Measurements from ENCODE around the gene CD8B. TPM values are rescaled to one million over a fixed set of nuclear protein-coding genes. Genes with fewer than 3 reads are reported as not detected.
A peak's percentile ranks its signal among the peaks of the same experiment; 100 is the strongest.
"Not testable (repeated sequence)": the region's sequence is repeated elsewhere in the genome, so short reads cannot be mapped to it uniquely, and the experiment has no call there.

Gene CD8B
- total RNA-seq, 1 donor from 2014 or later = 1.1 TPM

DNA sequence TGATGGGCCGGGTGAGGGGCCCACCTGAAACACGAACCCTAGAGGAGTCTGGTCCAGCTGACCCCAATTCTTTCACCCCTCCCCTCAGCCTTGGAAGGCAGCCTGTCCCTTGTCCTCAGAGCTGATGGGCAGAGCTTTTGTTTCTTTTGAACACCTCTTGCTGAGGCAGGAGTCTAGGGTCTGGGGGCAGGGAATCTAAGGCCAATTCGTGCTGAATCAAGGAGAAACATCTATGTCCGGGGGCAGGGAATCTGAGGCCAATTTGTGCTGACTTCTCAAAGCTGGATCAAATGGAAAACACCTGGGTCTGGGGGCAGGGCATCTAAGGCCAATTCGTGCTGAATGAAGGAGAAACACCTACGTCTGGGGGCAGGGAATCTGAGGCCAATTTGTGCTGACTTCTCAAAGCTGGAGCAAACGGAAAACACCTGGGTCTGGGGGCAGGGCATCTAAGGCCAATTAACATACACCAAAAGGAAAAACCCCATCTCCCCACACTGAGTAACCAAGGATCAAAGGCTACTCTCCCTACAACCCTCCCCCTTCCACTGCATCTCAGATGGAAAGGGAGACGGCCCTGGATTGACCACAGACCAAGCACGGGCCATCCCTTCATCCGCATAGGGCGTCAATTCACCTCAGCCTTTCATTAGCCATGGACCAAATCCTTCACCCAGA lies 21.7 kb downstream of the CD8B start:
- intact Hi-C loops (cut with DNase I); DNase-seq (ENCODE audit: low spot score); ATAC-seq: not testable (repeated sequence)

- DNase-seq (ENCODE audit: low spot score); ATAC-seq; intact Hi-C loops (cut with DNase I): not testable (repeated sequence)
Measured at GRCh38 chr2:86839455-86839854, 22.2 kb downstream of the CD8B start.

DNA sequence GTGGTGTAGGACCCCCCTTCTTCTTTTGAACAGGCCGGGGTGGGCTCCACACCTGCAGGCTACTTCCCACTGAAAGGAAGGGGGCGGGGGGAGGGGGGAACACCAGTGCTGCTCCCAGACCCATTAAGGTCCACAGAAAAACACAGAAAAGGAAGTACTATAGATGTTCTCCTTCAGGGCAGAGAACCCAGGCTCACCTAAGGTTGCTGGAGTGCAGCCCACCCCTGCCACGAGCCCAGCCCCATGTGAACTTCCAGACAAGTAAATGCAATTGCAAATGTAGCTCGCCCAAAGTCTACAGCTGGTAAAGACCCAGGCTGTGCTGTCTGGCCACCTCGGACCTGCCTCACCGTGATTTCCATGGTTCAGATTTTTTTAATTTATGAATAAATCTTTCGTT lies 24.0 kb downstream of the CD8B start:
- intact Hi-C loops (cut with DNase I); ATAC-seq; DNase-seq (ENCODE audit: low spot score): not testable (repeated sequence)

- DNase-seq (ENCODE audit: low spot score) = peak; percentile 75
Measured at GRCh38 chr2:86836915-86837695, 24.6 kb downstream of the CD8B start.

GRCh38 chr2:86835548-86835889 lies 26.2 kb downstream of the CD8B start:
- DNase-seq (ENCODE audit: low spot score); intact Hi-C loops (cut with DNase I); ATAC-seq: not testable (repeated sequence)

More at GRCh38 chr2:86836915-86837695, 24.6 kb downstream of the CD8B start:
- peak; percentile 96 for ATAC-seq
- intact Hi-C loops (cut with DNase I) = not testable (repeated sequence)

DNA sequence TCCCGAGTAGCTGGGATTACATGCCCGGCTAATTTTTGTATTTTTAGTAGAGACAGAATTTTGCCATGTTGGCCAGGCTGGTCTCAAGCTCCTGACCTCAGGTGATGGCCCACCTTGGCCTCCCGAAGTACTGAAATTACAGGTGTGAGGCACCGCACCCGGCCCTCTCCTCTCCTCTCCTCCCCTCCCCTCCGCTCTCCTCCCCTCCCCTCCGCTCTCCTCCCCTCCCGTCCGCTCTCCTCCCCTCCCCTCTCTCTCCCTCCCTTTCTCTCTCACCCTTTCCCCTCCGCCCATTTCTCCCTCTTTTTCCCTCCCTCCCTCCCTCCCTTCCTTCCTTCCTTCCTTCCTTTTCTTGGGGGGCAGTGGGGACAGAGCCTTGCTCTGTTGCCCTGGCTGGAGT lies 28.4 kb downstream of the CD8B start:
- ATAC-seq (no peak), DNase-seq (ENCODE audit: low spot score) (no peak)
- intact Hi-C loops (cut with DNase I) = no loop called here

DNA sequence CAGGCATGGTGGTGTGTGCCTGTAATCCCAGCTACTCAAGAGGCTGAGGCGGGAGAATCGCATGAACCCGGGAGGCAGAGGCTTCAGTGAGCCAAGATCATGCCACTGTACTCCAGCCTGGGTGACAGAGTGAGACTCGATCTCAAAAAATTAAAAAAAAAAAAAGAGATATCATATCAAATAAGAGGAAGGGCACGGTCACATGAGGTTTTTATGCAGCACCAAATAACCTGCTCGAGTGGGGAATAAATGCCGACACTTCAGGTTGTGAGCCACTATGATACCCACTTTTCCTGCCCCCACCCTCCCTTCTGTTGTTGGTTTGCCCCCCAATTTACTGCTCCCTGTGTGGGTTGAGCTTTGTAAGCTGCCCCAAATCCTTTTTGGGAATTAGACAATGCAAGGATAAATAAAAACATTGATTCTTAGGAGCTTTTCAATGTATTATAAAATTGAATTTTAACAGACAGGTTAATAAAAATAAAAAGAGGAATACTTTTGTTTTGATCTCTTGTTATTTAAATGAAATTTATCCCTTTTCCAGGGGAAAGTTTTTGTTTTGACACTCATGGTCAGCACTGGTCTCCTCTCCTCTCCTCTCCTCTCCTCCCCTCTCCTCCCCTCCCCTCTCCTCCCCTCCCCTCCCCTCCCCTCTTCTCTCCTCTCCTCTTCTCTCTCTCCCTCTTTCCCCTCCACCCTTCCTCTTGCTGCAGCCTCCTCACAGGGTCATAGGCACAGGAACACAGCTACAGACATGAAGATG lies 29.2 kb downstream of the CD8B start:
- ATAC-seq (no peak), DNase-seq (ENCODE audit: low spot score) (no peak)
- intact Hi-C loops (cut with DNase I) = no loop called here

- intact Hi-C loops (cut with DNase I) = no loop called here
Measured at GRCh38 chr2:86831537-86831936, 30.1 kb downstream of the CD8B start.

DNA sequence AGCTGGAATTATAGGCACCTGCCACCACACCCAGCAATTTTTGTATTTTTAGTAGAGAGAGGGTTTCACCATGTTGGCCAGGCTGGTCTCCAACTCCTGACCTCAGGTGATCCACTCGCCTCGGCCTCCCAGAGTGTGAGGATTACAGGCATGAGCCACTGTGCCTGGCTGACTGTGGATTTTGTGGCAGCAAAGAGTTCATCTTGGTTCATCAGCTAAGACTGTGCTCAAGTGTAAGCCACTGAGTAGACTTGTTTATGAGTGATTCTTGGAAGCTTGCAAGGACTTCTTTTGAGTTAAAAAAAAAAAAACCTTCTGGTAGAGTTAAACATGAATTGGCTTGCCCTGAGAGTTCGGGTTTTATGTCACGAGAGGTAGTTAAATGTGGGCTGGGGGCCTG lies 34.7 kb downstream of the CD8B start:
- ATAC-seq (no peak), DNase-seq (ENCODE audit: low spot score) (no peak)
- intact Hi-C loops (cut with DNase I) = no loop called here

More at GRCh38 chr2:86831537-86831936, 30.1 kb downstream of the CD8B start:
- ATAC-seq (no peak), DNase-seq (ENCODE audit: low spot score) (no peak)

- ATAC-seq = no peak
- intact Hi-C loops (cut with DNase I) = no loop called here
- no peak for DNase-seq (ENCODE audit: low spot score)
Measured at GRCh38 chr2:86825693-86826381, 35.8 kb downstream of the CD8B start.

- no peak for ATAC-seq
- no peak for DNase-seq (ENCODE audit: low spot score)
- intact Hi-C loops (cut with DNase I) = no loop called here
Measured at GRCh38 chr2:86825036-86825692, 36.5 kb downstream of the CD8B start.

- DNase-seq (ENCODE audit: low spot score) = no peak
- no peak for ATAC-seq
- intact Hi-C loops (cut with DNase I) = no loop called here
Measured at GRCh38 chr2:86822668-86823345, 38.9 kb downstream of the CD8B start.

GRCh38 chr2:86821842-86822241 lies 39.8 kb downstream of the CD8B start:
- DNase-seq (ENCODE audit: low spot score) = no peak
- intact Hi-C loops (cut with DNase I) = no loop called here
- ATAC-seq = no peak

DNA sequence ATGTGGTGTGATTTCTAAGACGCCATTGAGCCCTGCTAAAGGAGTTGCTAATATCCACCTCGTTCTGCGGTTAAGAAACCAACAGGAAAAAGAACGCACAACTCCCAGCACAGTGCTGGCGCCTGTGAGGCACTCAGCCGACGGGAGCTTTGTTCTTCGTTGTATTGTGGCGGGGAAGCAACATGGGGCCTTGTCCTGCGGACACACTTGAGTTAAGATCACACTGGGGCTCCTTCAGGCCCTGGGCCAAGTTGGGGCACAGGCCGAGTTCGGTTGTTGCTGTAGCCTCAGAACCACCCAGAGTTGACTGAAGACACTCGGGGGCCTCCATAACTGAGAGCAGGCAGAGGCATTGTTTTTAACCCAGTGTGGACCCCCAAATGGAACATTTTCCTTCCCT lies 40.4 kb downstream of the CD8B start:
- ATAC-seq (no peak), DNase-seq (ENCODE audit: low spot score) (no peak)
- intact Hi-C loops (cut with DNase I) = no loop called here

DNA sequence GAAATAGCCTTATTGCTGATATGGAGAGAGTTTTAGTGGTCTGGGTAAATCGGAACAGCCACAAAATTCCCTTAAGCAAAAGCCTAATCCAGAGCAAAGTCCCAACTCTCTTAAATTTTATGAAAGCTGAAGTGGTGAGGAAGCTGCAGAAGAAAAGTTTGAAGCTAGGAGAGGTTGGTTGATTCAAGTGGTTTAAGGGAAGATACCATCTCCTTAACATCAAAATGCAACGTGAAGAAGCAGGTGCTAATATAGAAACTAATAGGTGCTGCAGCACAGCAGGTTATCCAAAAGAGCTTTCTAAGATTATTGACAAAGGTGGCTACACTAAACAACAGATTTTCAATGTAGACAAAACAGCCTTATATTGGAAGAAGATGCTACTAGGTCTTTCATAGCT lies 42.7 kb downstream of the CD8B start:
- ATAC-seq = no peak

DNA sequence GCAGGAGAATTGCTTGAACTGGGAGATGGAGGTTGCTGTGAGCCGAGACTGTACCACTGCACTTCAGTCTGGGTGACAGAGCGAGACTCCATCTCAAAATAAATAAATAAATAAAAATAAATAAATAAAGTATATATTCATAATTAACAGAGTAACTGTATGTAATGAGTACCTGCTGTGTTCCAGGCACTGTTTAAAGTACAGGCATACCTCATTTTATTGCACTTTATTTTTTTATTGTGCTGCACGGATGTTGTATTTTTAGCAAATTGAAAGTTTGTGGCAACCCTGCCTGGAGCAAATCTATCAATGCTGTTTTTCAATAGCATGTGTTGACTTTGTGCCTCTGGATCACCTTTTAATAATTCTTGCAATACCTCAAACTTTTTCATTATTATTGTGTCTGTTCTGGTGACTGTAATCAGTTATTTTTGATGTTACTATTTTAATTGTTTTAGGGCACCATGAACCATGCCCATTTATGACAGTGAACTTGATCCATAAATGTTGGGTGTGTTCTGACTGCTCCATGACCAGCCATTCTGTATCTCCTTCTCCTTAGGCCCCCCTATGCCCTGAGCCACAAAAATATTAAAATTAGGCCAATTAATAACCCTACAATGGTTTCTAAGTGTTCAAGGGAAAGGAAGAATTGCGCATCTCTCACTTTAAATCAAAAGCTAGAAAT lies 43.4 kb downstream of the CD8B start:
- intact Hi-C loops (cut with DNase I) = no loop called here
- no peak for ATAC-seq
- no peak for DNase-seq (ENCODE audit: low spot score)

More for the DNA sequence above, 42.7 kb downstream of the CD8B start:
- intact Hi-C loops (cut with DNase I) = no loop called here
- DNase-seq (ENCODE audit: low spot score) = no peak

- no peak for DNase-seq (ENCODE audit: low spot score)
- intact Hi-C loops (cut with DNase I) = no loop called here
- ATAC-seq = no peak
Measured at GRCh38 chr2:86815611-86816010, 46.1 kb downstream of the CD8B start.

Measured in sciatic nerve (tissue), 2 donors.